HEK293T (cell line): ENCODE results near the gene PCDH1.

Experiments used
- CTCF ChIA-PET: fragments of 350-600 bp; formaldehyde crosslinking; extraction: SDS; loops from one replicate; lab custom pipeline; 2021; ENCODE audit warnings: antibody characterized with exemption, inconsistent platforms; lab: Yijun Ruan, JAX
- POLR2A ChIA-PET: fragments of 350-600 bp; formaldehyde crosslinking; extraction: SDS; loops from one replicate; lab custom pipeline; 2020; ENCODE audit warnings: antibody characterized with exemption, inconsistent platforms; lab: Yijun Ruan, JAX
- DNase-seq: peaks from one replicate; pipeline ENCODE4 v3.0.0; 2012; ENCODE audit warnings: mixed read lengths; ENCODE audit errors: extremely low spot score
- ARNT ChIP-seq: fragments of 450-650 bp; IDR thresholded peaks from 2 replicates; pipeline ENCODE4 v1.6.1; 2017; ENCODE audit warnings: mild to moderate bottlenecking
- BHLHE40 ChIP-seq: fragments of 450-650 bp; IDR thresholded peaks from 2 replicates; pipeline ENCODE4 v1.6.1; 2016; ENCODE audit warnings: mild to moderate bottlenecking, moderate library complexity, borderline replicate concordance
- CTBP1 ChIP-seq: fragments of 450-650 bp; IDR thresholded peaks from 2 replicates; pipeline ENCODE4 v1.6.1; 2016; ENCODE audit warnings: borderline replicate concordance
- ELF4 ChIP-seq: fragments of 450-650 bp; IDR thresholded peaks from 2 replicates; pipeline ENCODE4 v1.6.1; 2017; ENCODE audit warnings: antibody characterized with exemption
- FOXA1 ChIP-seq: fragments of 450-650 bp; IDR thresholded peaks from 2 replicates; pipeline ENCODE4 v1.6.1; 2016; ENCODE audit warnings: mild to moderate bottlenecking
- FOXK2 ChIP-seq: fragments of 450-650 bp; IDR thresholded peaks from 2 replicates; pipeline ENCODE4 v1.6.1; 2016; ENCODE audit warnings: mild to moderate bottlenecking
- FOXM1 ChIP-seq: fragments of 450-650 bp; IDR thresholded peaks from 2 replicates; pipeline ENCODE4 v1.6.1; 2017; ENCODE audit warnings: mild to moderate bottlenecking, borderline replicate concordance
- HDGF ChIP-seq: fragments of 450-650 bp; IDR thresholded peaks from 2 replicates; pipeline ENCODE4 v1.6.1; 2017; ENCODE audit warnings: antibody characterized with exemption, borderline replicate concordance
- L3MBTL2 ChIP-seq: fragments of 450-650 bp; conservative IDR thresholded peaks from 2 replicates; pipeline ENCODE4 v1.6.1; 2016; ENCODE audit warnings: mild to moderate bottlenecking
- LEF1 ChIP-seq: fragments of 450-650 bp; IDR thresholded peaks from 2 replicates; pipeline ENCODE4 v1.6.1; 2017; ENCODE audit warnings: mild to moderate bottlenecking, borderline replicate concordance
- NFRKB ChIP-seq: fragments of 450-650 bp; IDR thresholded peaks from 2 replicates; pipeline ENCODE4 v1.6.1; 2016; ENCODE audit warnings: mild to moderate bottlenecking, moderate library complexity
- PKNOX1 ChIP-seq: fragments of 450-650 bp; IDR thresholded peaks from 2 replicates; pipeline ENCODE4 v1.6.1; 2016
- SP1 ChIP-seq: fragments of 450-650 bp; IDR thresholded peaks from 2 replicates; pipeline ENCODE4 v1.6.1; 2017
- SUZ12 ChIP-seq: fragments of 450-650 bp; IDR thresholded peaks from 2 replicates; pipeline ENCODE4 v1.6.1; 2016; ENCODE audit warnings: mild to moderate bottlenecking
- TARDBP ChIP-seq: fragments of 450-650 bp; IDR thresholded peaks from 2 replicates; pipeline ENCODE4 v1.6.1; 2016
- ZNF384 ChIP-seq: fragments of 450-650 bp; IDR thresholded peaks from 2 replicates; pipeline ENCODE4 v1.6.1; 2016

PCDH1 gene

GRCh38 chr5:141872496-141873356 lies 5.5 kb downstream of the PCDH1 start:
- ChIA-PET POLR2A (no interaction called here), CTCF (no interaction called here)
- TF ChIP-seq ARNT (no peak), LEF1 (no peak), FOXM1 (no peak), BHLHE40 (no peak), L3MBTL2 (no peak), FOXK2 (no peak), NFRKB (no peak), FOXA1 (no peak), ZNF384 (no peak), PKNOX1 (no peak), CTBP1 (no peak)
- no peak for DNase-seq

- ChIA-PET CTCF (no interaction called here), POLR2A (no interaction called here)
- no peak for DNase-seq
- TF ChIP-seq ARNT (no peak), TARDBP (no peak), ELF4 (no peak), FOXK2 (no peak), PKNOX1 (no peak), SP1 (no peak)
Measured at GRCh38 chr5:141871870-141872269, 6.3 kb downstream of the PCDH1 start.

DNA sequence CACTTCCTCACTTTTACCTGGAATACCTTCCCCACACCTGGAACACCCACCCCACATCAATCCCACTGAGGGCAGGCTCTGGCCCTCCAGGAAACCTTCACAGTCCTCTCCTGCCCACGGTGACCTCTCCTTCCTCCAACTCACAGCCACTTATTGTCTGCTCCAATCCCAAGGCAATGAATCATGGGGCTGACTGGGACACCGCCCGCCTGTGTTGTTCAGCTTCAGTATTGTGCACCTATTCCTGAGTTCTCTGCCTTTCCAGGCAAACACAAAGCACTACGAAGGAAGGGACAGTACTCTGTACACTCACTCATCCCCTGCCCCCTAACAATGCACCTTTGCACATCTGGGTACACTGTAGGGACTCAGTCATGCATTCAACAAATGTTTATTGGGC lies 7.3 kb downstream of the PCDH1 start:
- ChIA-PET CTCF (no interaction called here), POLR2A (no interaction called here)
- TF ChIP-seq CTBP1 (no peak), LEF1 (no peak), ELF4 (no peak), L3MBTL2 (no peak), NFRKB (no peak), ARNT (no peak), ZNF384 (no peak), TARDBP (no peak), FOXK2 (no peak), HDGF (no peak), FOXA1 (no peak)
- no peak for DNase-seq

GRCh38 chr5:141870228-141870627 lies 8.0 kb downstream of the PCDH1 start:
- no peak for DNase-seq
- TF ChIP-seq ARNT, result no peak
- TF ChIP-seq L3MBTL2, result no peak
- TF ChIP-seq PKNOX1, result no peak
- TF ChIP-seq BHLHE40, result no peak
- no peak for TF ChIP-seq ZNF384
- TF ChIP-seq LEF1, result no peak
- no peak for TF ChIP-seq NFRKB
- no peak for TF ChIP-seq FOXM1
- no peak for TF ChIP-seq HDGF
- no peak for TF ChIP-seq TARDBP
- TF ChIP-seq CTBP1, result no peak
- TF ChIP-seq SUZ12, result no peak
- no peak for TF ChIP-seq ELF4
- TF ChIP-seq FOXA1, result no peak
- no peak for TF ChIP-seq FOXK2
- no peak for TF ChIP-seq SP1
- CTCF ChIA-PET, result no interaction called here
- POLR2A ChIA-PET, result no interaction called here

DNA sequence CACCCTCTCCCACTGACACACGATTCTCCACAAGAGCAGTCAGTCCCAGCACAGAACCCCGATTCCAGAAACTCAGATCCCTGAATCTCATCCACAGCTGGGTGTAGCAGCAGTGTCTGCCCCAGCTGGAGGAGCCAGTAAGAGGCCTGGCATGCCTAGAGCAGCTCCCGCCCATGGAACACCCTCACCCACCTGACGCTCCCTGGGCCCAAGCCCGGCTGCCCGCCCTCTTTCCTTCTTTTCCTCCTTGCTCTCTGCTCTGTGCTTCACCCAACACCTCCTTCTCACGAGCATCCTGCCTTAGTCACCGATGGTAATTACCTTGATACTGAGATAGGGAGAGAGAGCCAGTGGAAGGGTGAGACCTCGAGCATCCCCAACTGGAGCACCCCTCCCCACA lies 8.7 kb downstream of the PCDH1 start:
- CTCF ChIA-PET, result interaction anchor here (1.1 kb wide), 1 partner anchor 53 kb away, joined by 3 read pairs; no protein-coding TSS in a partner anchor
- POLR2A ChIA-PET, result no interaction called here
- TF ChIP-seq LEF1 (no peak), FOXA1 (no peak), SP1 (no peak), ARNT (no peak), ZNF384 (no peak), SUZ12 (no peak), CTBP1 (no peak), HDGF (no peak), ELF4 (no peak), TARDBP (no peak), PKNOX1 (no peak), NFRKB (no peak), FOXK2 (no peak), BHLHE40 (no peak), FOXM1 (no peak), L3MBTL2 (no peak)
- no peak for DNase-seq
